ENCODE measurements around the gene HS6ST1. TPM values are rescaled to one million over a fixed set of nuclear protein-coding genes. Genes with fewer than 3 reads are reported as not detected.
A peak's percentile ranks its signal among the peaks of the same experiment; 100 is the strongest.

Gene HS6ST1
- total and polyA plus RNA-seq, 7 experiments from 2014 or later, result 1.6 to 14.3 (median 11.3) TPM

- H3K4me3 Mint-ChIP-seq, result peak overlapping the region; percentile 12 to 92 (median 63)
- DNase-seq (peak in 2 of 9 donors; percentile 4 to 18), ATAC-seq (no peak)
- H3K4me1 ChIP-seq (ENCODE audit: control insufficient read depth in 2 of 2, insufficient read depth in 2 of 2, low read length in 2 of 2), result peaks cover 10 to 24% of the 10 kb centered on the region in 2 donors
- no peaks in the 10 kb centered on the region for H3K27me3 ChIP-seq (ENCODE audit: control insufficient read depth in 2 of 2, insufficient read depth in 2 of 2, low read length in 2 of 2)
- H3K27ac ChIP-seq (ENCODE audit: low read depth, low read length), result no peak overlapping the region
- H3K9me3 ChIP-seq (ENCODE audit: control insufficient read depth in 2 of 3, low read length in 3 of 3), result no peaks in the 10 kb centered on the region
- peaks cover 0 to 7% (median 0%) of the 10 kb centered on the region in 5 donors for H3K27me3 Mint-ChIP-seq
- H3K9me3 Mint-ChIP-seq, result no peaks in the 10 kb centered on the region
- H3K4me1 Mint-ChIP-seq, result peaks cover 23 to 54% (median 49%) of the 10 kb centered on the region in 7 donors
- peaks cover 0 to 3% (median 0%) of the 10 kb centered on the region in 3 experiments for H3K36me3 ChIP-seq (ENCODE audit: control insufficient read depth in 2 of 3, insufficient read depth in 3 of 3, low read length in 3 of 3)
- ChIA-PET POLR2A (no interaction called here), CTCF (no interaction called here)
- peak overlapping the region in 2 of 9 donors; percentile 19 to 42 for H3K27ac Mint-ChIP-seq
- H3K4me3 ChIP-seq (ENCODE audit: low read length), result no peak overlapping the region
- intact Hi-C loops (cut with micrococcal nuclease), result loop anchor here (5.0 to 10.0 kb wide), 4 partner anchors 83 to 613 kb away; partner anchors contain the start of genes SFT2D3 (in 1 of the 2) and UGGT1 (in 1 of the 2)
- peaks cover 0 to 16% (median 0%) of the 10 kb centered on the region in 5 donors for H3K36me3 Mint-ChIP-seq
Measured at GRCh38 chr2:128315122-128315828, 3.4 kb downstream of the HS6ST1 start.

- ATAC-seq (no peak), DNase-seq (peak in 2 of 9 donors; percentile 2 to 20)
- Mint-ChIP-seq H3K9me3 (no peaks in the 10 kb centered on the region), H3K36me3 (peaks cover 0 to 16% (median 0%) of the 10 kb centered on the region in 5 donors), H3K27me3 (peaks cover 0 to 6% (median 0%) of the 10 kb centered on the region in 5 donors), H3K27ac (no peak overlapping the region), H3K4me1 (peaks cover 23 to 58% (median 51%) of the 10 kb centered on the region in 7 donors), H3K4me3 (peak overlapping the region in 9 of 10 donors; percentile 17 to 92 (median 54))
- intact Hi-C loops (cut with micrococcal nuclease), result loop anchor here (5.0 to 10.0 kb wide), 4 partner anchors 82 to 612 kb away; partner anchors contain the start of genes SFT2D3 (in 1 of the 2) and UGGT1 (in 1 of the 2)
- H3K4me3 ChIP-seq (ENCODE audit: low read length), result no peak overlapping the region
- no peak overlapping the region for H3K27ac ChIP-seq (ENCODE audit: low read depth, low read length)
- POLR2A ChIA-PET, result no interaction called here
- CTCF ChIA-PET, result no interaction called here
- peaks cover 10 to 23% of the 10 kb centered on the region in 2 donors for H3K4me1 ChIP-seq (ENCODE audit: control insufficient read depth in 2 of 2, insufficient read depth in 2 of 2, low read length in 2 of 2)
- H3K9me3 ChIP-seq (ENCODE audit: control insufficient read depth in 2 of 3, low read length in 3 of 3), result no peaks in the 10 kb centered on the region
- no peaks in the 10 kb centered on the region for H3K27me3 ChIP-seq (ENCODE audit: control insufficient read depth in 2 of 2, insufficient read depth in 2 of 2, low read length in 2 of 2)
- H3K36me3 ChIP-seq (ENCODE audit: control insufficient read depth in 2 of 3, insufficient read depth in 3 of 3, low read length in 3 of 3), result peaks cover 0 to 3% (median 0%) of the 10 kb centered on the region in 3 experiments
Measured at GRCh38 chr2:128314348-128315121, 4.1 kb downstream of the HS6ST1 start.

GRCh38 chr2:128313931-128314347, 4.7 kb downstream of the HS6ST1 start:
- intact Hi-C loops (cut with micrococcal nuclease), result loop anchor here in 1 of 2 donors (10.0 kb wide), 1 partner anchor 219 kb away; the partner anchor contains the start of gene UGGT1
- Mint-ChIP-seq H3K27me3 (peaks cover 0 to 6% (median 0%) of the 10 kb centered on the region in 5 donors), H3K9me3 (no peaks in the 10 kb centered on the region), H3K27ac (no peak overlapping the region), H3K36me3 (peaks cover 0 to 16% (median 0%) of the 10 kb centered on the region in 5 donors), H3K4me1 (peaks cover 23 to 57% (median 51%) of the 10 kb centered on the region in 7 donors), H3K4me3 (peak overlapping the region in 4 of 10 donors; percentile 21 to 61 (median 40))
- Histone ChIP-seq H3K27me3 (ENCODE audit: control insufficient read depth in 2 of 2, insufficient read depth in 2 of 2, low read length in 2 of 2) (no peaks in the 10 kb centered on the region), H3K27ac (ENCODE audit: low read depth, low read length) (no peak overlapping the region), H3K9me3 (ENCODE audit: control insufficient read depth in 2 of 3, low read length in 3 of 3) (no peaks in the 10 kb centered on the region), H3K4me3 (ENCODE audit: low read length) (no peak overlapping the region), H3K36me3 (ENCODE audit: control insufficient read depth in 2 of 3, insufficient read depth in 3 of 3, low read length in 3 of 3) (peaks cover 0 to 3% (median 0%) of the 10 kb centered on the region in 3 experiments), H3K4me1 (ENCODE audit: control insufficient read depth in 2 of 2, insufficient read depth in 2 of 2, low read length in 2 of 2) (peaks cover 10 to 18% of the 10 kb centered on the region in 2 donors)
- ATAC-seq (no peak), DNase-seq (no peak)
- ChIA-PET CTCF (no interaction called here), POLR2A (no interaction called here)

GRCh38 chr2:128313091-128313836, 5.4 kb downstream of the HS6ST1 start:
- DNase-seq (peak in 2 of 9 donors; percentile 2 to 19), ATAC-seq (no peak)
- H3K4me3 Mint-ChIP-seq, result peak overlapping the region in 3 of 10 donors; percentile 9 to 48 (median 33)
- Histone ChIP-seq H3K27ac (ENCODE audit: low read depth, low read length) (no peak overlapping the region), H3K9me3 (ENCODE audit: control insufficient read depth in 2 of 3, low read length in 3 of 3) (no peaks in the 10 kb centered on the region), H3K4me1 (ENCODE audit: control insufficient read depth in 2 of 2, insufficient read depth in 2 of 2, low read length in 2 of 2) (peaks cover 10 to 18% of the 10 kb centered on the region in 2 donors), H3K27me3 (ENCODE audit: control insufficient read depth in 2 of 2, insufficient read depth in 2 of 2, low read length in 2 of 2) (no peaks in the 10 kb centered on the region), H3K36me3 (ENCODE audit: control insufficient read depth in 2 of 3, insufficient read depth in 3 of 3, low read length in 3 of 3) (peaks cover 0 to 3% (median 0%) of the 10 kb centered on the region in 3 experiments), H3K4me3 (ENCODE audit: low read length) (no peak overlapping the region)
- H3K27me3 Mint-ChIP-seq, result peaks cover 0 to 6% (median 0%) of the 10 kb centered on the region in 5 donors
- ChIA-PET CTCF (no interaction called here), POLR2A (no interaction called here)
- H3K27ac Mint-ChIP-seq, result peak overlapping the region in 3 of 9 donors; percentile 9 to 13 (median 12)
- H3K36me3 Mint-ChIP-seq, result peaks cover 0 to 16% (median 0%) of the 10 kb centered on the region in 5 donors
- no peaks in the 10 kb centered on the region for H3K9me3 Mint-ChIP-seq
- H3K4me1 Mint-ChIP-seq, result peaks cover 23 to 57% (median 51%) of the 10 kb centered on the region in 7 donors
- intact Hi-C loops (cut with micrococcal nuclease), result loop anchor here in 1 of 2 donors (10.0 kb wide), 1 partner anchor 218 kb away; the partner anchor contains the start of gene UGGT1

GRCh38 chr2:128312411-128312810, 6.3 kb downstream of the HS6ST1 start:
- no peaks in the 10 kb centered on the region for H3K9me3 Mint-ChIP-seq
- Histone ChIP-seq H3K36me3 (ENCODE audit: control insufficient read depth in 2 of 3, insufficient read depth in 3 of 3, low read length in 3 of 3) (peaks cover 0 to 3% (median 0%) of the 10 kb centered on the region in 3 experiments), H3K27me3 (ENCODE audit: control insufficient read depth in 2 of 2, insufficient read depth in 2 of 2, low read length in 2 of 2) (no peaks in the 10 kb centered on the region), H3K4me3 (ENCODE audit: low read length) (no peak overlapping the region), H3K27ac (ENCODE audit: low read depth, low read length) (no peak overlapping the region), H3K9me3 (ENCODE audit: control insufficient read depth in 2 of 3, low read length in 3 of 3) (no peaks in the 10 kb centered on the region), H3K4me1 (ENCODE audit: control insufficient read depth in 2 of 2, insufficient read depth in 2 of 2, low read length in 2 of 2) (peaks cover 9 to 16% of the 10 kb centered on the region in 2 donors)
- intact Hi-C loops (cut with micrococcal nuclease), result loop anchor here in 1 of 2 donors (10.0 kb wide), 1 partner anchor 218 kb away; the partner anchor contains the start of gene UGGT1
- DNase-seq (peak in 1 of 9 donors; percentile 17), ATAC-seq (no peak)
- ChIA-PET CTCF (no interaction called here), POLR2A (no interaction called here)
- H3K4me1 Mint-ChIP-seq, result peaks cover 20 to 62% (median 55%) of the 10 kb centered on the region in 7 donors
- H3K4me3 Mint-ChIP-seq, result peak overlapping the region in 1 of 10 donors; percentile 28
- peaks cover 0 to 21% (median 0%) of the 10 kb centered on the region in 5 donors for H3K36me3 Mint-ChIP-seq
- no peak overlapping the region for H3K27ac Mint-ChIP-seq
- H3K27me3 Mint-ChIP-seq, result peaks cover 0 to 4% (median 0%) of the 10 kb centered on the region in 5 donors
